GM12801 (cell line): ENCODE results near the gene AAMP.

Source experiments
- TF ChIP-seq, protein P1 (sequence below): IDR thresholded peaks from one replicate; pipeline ENCODE4 v1.5.1; 2011; ENCODE audit warnings: control low read depth; ENCODE audit not compliant: insufficient read length; ENCODE audit errors: extremely low read depth

AAMP gene

GRCh38 chr2:218218268-218219185 lies 51.4 kb downstream of the AAMP start:
- TF ChIP-seq, protein P1, sequence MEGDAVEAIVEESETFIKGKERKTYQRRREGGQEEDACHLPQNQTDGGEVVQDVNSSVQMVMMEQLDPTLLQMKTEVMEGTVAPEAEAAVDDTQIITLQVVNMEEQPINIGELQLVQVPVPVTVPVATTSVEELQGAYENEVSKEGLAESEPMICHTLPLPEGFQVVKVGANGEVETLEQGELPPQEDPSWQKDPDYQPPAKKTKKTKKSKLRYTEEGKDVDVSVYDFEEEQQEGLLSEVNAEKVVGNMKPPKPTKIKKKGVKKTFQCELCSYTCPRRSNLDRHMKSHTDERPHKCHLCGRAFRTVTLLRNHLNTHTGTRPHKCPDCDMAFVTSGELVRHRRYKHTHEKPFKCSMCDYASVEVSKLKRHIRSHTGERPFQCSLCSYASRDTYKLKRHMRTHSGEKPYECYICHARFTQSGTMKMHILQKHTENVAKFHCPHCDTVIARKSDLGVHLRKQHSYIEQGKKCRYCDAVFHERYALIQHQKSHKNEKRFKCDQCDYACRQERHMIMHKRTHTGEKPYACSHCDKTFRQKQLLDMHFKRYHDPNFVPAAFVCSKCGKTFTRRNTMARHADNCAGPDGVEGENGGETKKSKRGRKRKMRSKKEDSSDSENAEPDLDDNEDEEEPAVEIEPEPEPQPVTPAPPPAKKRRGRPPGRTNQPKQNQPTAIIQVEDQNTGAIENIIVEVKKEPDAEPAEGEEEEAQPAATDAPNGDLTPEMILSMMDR = no peak

- TF ChIP-seq, protein P1 = no peak
These were observed 52.3 kb downstream of the AAMP start for GRCh38 chr2:218217360-218218267.

- TF ChIP-seq, protein P1 = no peak
These were observed 53.1 kb downstream of the AAMP start, which contains the start of gene ARPC2 for GRCh38 chr2:218216674-218217359. Gene ARPC2 (plus strand): TSS chr2:218217189. CDS start chr2:218217471, 282 bp downstream.

- TF ChIP-seq, protein P1 = no peak
These were observed 53.6 kb downstream of the AAMP start for GRCh38 chr2:218216336-218216673.
